ENCODE results near the gene PRR20G.
"Not testable (repeated sequence)": the region's sequence is repeated elsewhere in the genome, so short reads cannot be mapped to it uniquely, and the experiment has no call there.

PRR20G gene

GRCh38 chr3:127316685-127317084, 28.8 kb upstream of the PRR20G start:
- Histone ChIP-seq H3K9me3 (ENCODE audit: low read length) (no peaks in the 10 kb centered on the region), H3K4me3 (ENCODE audit: low read length) (no peak overlapping the region), H3K27me3 (ENCODE audit: insufficient read depth, low read length) (peaks cover 3% of the 10 kb centered on the region), H3K36me3 (ENCODE audit: insufficient read depth, low read length) (no peaks in the 10 kb centered on the region), H2AFZ (ENCODE audit: low read depth, low read length) (no peak overlapping the region), H3K4me1 (ENCODE audit: insufficient read depth, low read length) (no peaks in the 10 kb centered on the region)

- Histone ChIP-seq H3K4me3 (ENCODE audit: low read length) (no peak overlapping the region), H3K4me1 (ENCODE audit: insufficient read depth, low read length) (no peaks in the 10 kb centered on the region), H2AFZ (ENCODE audit: low read depth, low read length) (no peak overlapping the region), H3K27me3 (ENCODE audit: insufficient read depth, low read length) (peaks cover 5% of the 10 kb centered on the region), H3K9me3 (ENCODE audit: low read length) (no peaks in the 10 kb centered on the region), H3K36me3 (ENCODE audit: insufficient read depth, low read length) (no peaks in the 10 kb centered on the region)
Observed at GRCh38 chr3:127312818-127313217, 25.0 kb upstream of the PRR20G start.

- not testable (repeated sequence) for H3K9me3 ChIP-seq (ENCODE audit: low read length); H3K4me3 ChIP-seq (ENCODE audit: low read length); H3K36me3 ChIP-seq (ENCODE audit: insufficient read depth, low read length); H2AFZ ChIP-seq (ENCODE audit: low read depth, low read length); H3K4me1 ChIP-seq (ENCODE audit: insufficient read depth, low read length)
- H3K27me3 ChIP-seq (ENCODE audit: insufficient read depth, low read length): peaks cover 15% of the 10 kb centered on the region
Observed at GRCh38 chr3:127308821-127309220, 21.0 kb upstream of the PRR20G start.

GRCh38 chr3:127307916-127308315, 20.1 kb upstream of the PRR20G start:
- Histone ChIP-seq H3K27me3 (ENCODE audit: insufficient read depth, low read length) (peaks cover 15% of the 10 kb centered on the region), H3K4me3 (ENCODE audit: low read length) (no peak overlapping the region), H2AFZ (ENCODE audit: low read depth, low read length) (no peak overlapping the region), H3K36me3 (ENCODE audit: insufficient read depth, low read length) (no peaks in the 10 kb centered on the region), H3K9me3 (ENCODE audit: low read length) (no peaks in the 10 kb centered on the region), H3K4me1 (ENCODE audit: insufficient read depth, low read length) (no peaks in the 10 kb centered on the region)

GRCh38 chr3:127307112-127307835, 19.4 kb upstream of the PRR20G start:
- Histone ChIP-seq H3K4me3 (ENCODE audit: low read length) (no peak overlapping the region), H3K4me1 (ENCODE audit: insufficient read depth, low read length) (no peaks in the 10 kb centered on the region), H2AFZ (ENCODE audit: low read depth, low read length) (no peak overlapping the region), H3K36me3 (ENCODE audit: insufficient read depth, low read length) (no peaks in the 10 kb centered on the region), H3K27me3 (ENCODE audit: insufficient read depth, low read length) (peaks cover 15% of the 10 kb centered on the region), H3K9me3 (ENCODE audit: low read length) (no peaks in the 10 kb centered on the region)

GRCh38 chr3:127306361-127307111, 18.7 kb upstream of the PRR20G start:
- no peak overlapping the region for H2AFZ ChIP-seq (ENCODE audit: low read depth, low read length)
- H3K4me1 ChIP-seq (ENCODE audit: insufficient read depth, low read length): no peaks in the 10 kb centered on the region
- H3K27me3 ChIP-seq (ENCODE audit: insufficient read depth, low read length): peaks cover 14% of the 10 kb centered on the region
- H3K36me3 ChIP-seq (ENCODE audit: insufficient read depth, low read length): no peaks in the 10 kb centered on the region
- no peaks in the 10 kb centered on the region for H3K9me3 ChIP-seq (ENCODE audit: low read length)
- H3K4me3 ChIP-seq (ENCODE audit: low read length): no peak overlapping the region

GRCh38 chr3:127305499-127306060, 17.7 kb upstream of the PRR20G start:
- Histone ChIP-seq H2AFZ (ENCODE audit: low read depth, low read length) (no peak overlapping the region), H3K9me3 (ENCODE audit: low read length) (no peaks in the 10 kb centered on the region), H3K36me3 (ENCODE audit: insufficient read depth, low read length) (no peaks in the 10 kb centered on the region), H3K4me1 (ENCODE audit: insufficient read depth, low read length) (no peaks in the 10 kb centered on the region), H3K4me3 (ENCODE audit: low read length) (no peak overlapping the region), H3K27me3 (ENCODE audit: insufficient read depth, low read length) (peaks cover 13% of the 10 kb centered on the region)

GRCh38 chr3:127304121-127304744, 16.4 kb upstream of the PRR20G start:
- Histone ChIP-seq H3K27me3 (ENCODE audit: insufficient read depth, low read length) (peaks cover 13% of the 10 kb centered on the region), H3K4me3 (ENCODE audit: low read length) (no peak overlapping the region), H3K36me3 (ENCODE audit: insufficient read depth, low read length) (no peaks in the 10 kb centered on the region), H3K9me3 (ENCODE audit: low read length) (no peaks in the 10 kb centered on the region), H3K4me1 (ENCODE audit: insufficient read depth, low read length) (no peaks in the 10 kb centered on the region), H2AFZ (ENCODE audit: low read depth, low read length) (no peak overlapping the region)

- H3K27me3 ChIP-seq (ENCODE audit: insufficient read depth, low read length): no peaks in the 10 kb centered on the region
- no peak overlapping the region for H2AFZ ChIP-seq (ENCODE audit: low read depth, low read length)
- H3K9me3 ChIP-seq (ENCODE audit: low read length): no peaks in the 10 kb centered on the region
- no peak overlapping the region for H3K4me3 ChIP-seq (ENCODE audit: low read length)
- H3K4me1 ChIP-seq (ENCODE audit: insufficient read depth, low read length): no peaks in the 10 kb centered on the region
- H3K36me3 ChIP-seq (ENCODE audit: insufficient read depth, low read length): no peaks in the 10 kb centered on the region
Observed at GRCh38 chr3:127299276-127299675, 11.4 kb upstream of the PRR20G start.

GRCh38 chr3:127296959-127297358, 9.1 kb upstream of the PRR20G start:
- no peak overlapping the region for H2AFZ ChIP-seq (ENCODE audit: low read depth, low read length)
- no peaks in the 10 kb centered on the region for H3K4me1 ChIP-seq (ENCODE audit: insufficient read depth, low read length)
- H3K4me3 ChIP-seq (ENCODE audit: low read length): no peak overlapping the region

GRCh38 chr3:127296166-127296565, 8.3 kb upstream of the PRR20G start:
- Histone ChIP-seq H2AFZ (ENCODE audit: low read depth, low read length) (no peak overlapping the region), H3K4me3 (ENCODE audit: low read length) (no peak overlapping the region), H3K27me3 (ENCODE audit: insufficient read depth, low read length) (no peaks in the 10 kb centered on the region), H3K36me3 (ENCODE audit: insufficient read depth, low read length) (no peaks in the 10 kb centered on the region), H3K9me3 (ENCODE audit: low read length) (peaks cover 1% of the 10 kb centered on the region), H3K4me1 (ENCODE audit: insufficient read depth, low read length) (no peaks in the 10 kb centered on the region)

More at GRCh38 chr3:127296959-127297358, 9.1 kb upstream of the PRR20G start:
- Histone ChIP-seq H3K36me3 (ENCODE audit: insufficient read depth, low read length) (no peaks in the 10 kb centered on the region), H3K27me3 (ENCODE audit: insufficient read depth, low read length) (no peaks in the 10 kb centered on the region), H3K9me3 (ENCODE audit: low read length) (peaks cover 1% of the 10 kb centered on the region)

- not testable (repeated sequence) for H3K4me1 ChIP-seq (ENCODE audit: insufficient read depth, low read length); H2AFZ ChIP-seq (ENCODE audit: low read depth, low read length); H3K9me3 ChIP-seq (ENCODE audit: low read length); H3K27me3 ChIP-seq (ENCODE audit: insufficient read depth, low read length); H3K36me3 ChIP-seq (ENCODE audit: insufficient read depth, low read length); H3K4me3 ChIP-seq (ENCODE audit: low read length)
Observed at GRCh38 chr3:127293650-127294049, 5.8 kb upstream of the PRR20G start.

GRCh38 chr3:127291611-127292010, 3.8 kb upstream of the PRR20G start:
- no peak overlapping the region for H2AFZ ChIP-seq (ENCODE audit: low read depth, low read length)
- no peaks in the 10 kb centered on the region for H3K36me3 ChIP-seq (ENCODE audit: insufficient read depth, low read length)
- no peaks in the 10 kb centered on the region for H3K4me1 ChIP-seq (ENCODE audit: insufficient read depth, low read length)
- peaks cover 1% of the 10 kb centered on the region for H3K9me3 ChIP-seq (ENCODE audit: low read length)
- no peak overlapping the region for H3K4me3 ChIP-seq (ENCODE audit: low read length)
- H3K27me3 ChIP-seq (ENCODE audit: insufficient read depth, low read length): no peaks in the 10 kb centered on the region
